Measurements from ENCODE around the gene NDUFS8. TPM values are rescaled to one million over a fixed set of nuclear protein-coding genes. Genes with fewer than 3 reads are reported as not detected.

The NDUFS8 gene
- total and polyA plus RNA-seq, 2 of the 13 experiments (the other 11 are each of a cell fraction or from before 2014, with no cell fraction given), result 96.7 to 158 TPM

DNA sequence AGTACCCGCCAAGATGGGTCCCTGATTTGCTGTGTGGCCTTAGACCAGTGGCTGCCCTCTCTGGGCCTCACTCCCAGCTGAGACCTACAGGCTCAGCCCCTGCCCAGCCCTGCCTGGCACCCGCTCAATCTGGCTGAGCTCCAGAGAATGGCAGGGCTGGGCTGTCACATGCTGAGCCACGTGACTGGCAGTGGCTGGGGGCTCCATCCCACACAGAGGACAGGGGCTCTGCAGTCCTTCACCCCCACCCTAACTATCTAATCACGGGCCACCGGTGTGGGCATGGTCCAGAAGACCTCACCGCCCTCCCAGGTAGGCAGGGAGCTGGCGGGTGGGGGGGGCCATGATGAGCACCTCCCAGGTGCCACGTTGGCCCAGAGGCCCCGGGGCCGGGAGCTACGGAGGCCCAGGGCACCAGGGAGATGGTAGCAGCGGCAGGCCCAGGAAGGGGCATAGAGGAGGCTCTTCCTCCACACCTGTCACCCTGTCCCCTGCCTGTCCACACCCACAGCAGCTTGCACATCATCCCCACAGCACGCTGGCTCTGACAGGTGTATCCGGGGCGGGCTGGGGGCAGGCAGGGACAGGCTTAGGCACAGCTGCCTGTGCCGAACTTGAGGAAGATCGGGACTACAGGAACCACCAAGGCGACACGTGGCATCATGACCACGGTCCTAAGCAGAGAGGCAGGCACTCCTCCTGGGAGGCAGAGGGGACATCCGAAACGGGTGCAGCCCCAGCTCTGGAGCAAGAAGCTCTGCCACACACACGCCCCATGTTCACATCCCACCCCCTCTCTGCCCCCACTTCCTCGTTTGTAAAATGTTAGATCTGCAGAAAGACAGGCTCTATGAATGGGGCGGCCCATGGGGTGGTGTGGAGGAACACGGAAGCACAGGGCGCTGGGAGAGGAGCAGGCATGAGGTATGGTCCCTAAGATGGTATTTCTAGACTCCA, 21.8 kb upstream of the NDUFS8 start (continued):
- TF ChIP-seq, protein P1, sequence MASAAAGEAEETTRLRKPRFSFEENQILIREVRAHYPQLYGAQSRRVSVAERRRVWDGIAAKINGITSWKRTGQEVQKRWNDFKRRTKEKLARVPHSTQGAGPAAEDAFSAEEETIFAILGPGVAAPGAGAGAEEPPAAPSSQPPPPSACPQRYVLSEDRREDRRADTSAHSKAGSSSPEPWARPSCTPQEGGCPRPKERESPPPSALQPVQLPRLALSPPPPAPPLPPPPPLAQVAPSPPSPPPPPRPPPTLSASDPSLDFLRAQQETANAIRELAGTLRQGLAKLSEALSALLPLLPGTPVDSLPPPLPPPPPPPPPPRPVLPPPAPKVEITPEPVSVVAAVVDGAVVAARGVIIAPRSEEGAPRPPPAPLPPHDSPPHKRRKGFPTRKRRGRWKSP (CRISPR knock-in tag; IDR thresholded peaks at IDR 0.05), result no peak
- TF ChIP-seq MLLT10 (CRISPR knock-in tag; IDR thresholded peaks at IDR 0.05) (no peak), SRSF9 (IDR thresholded peaks at IDR 0.05; ENCODE audit: borderline replicate concordance, insufficient read depth, low read depth, low read length, poor library complexity, severe bottlenecking) (no peak), ZBTB38 (CRISPR knock-in tag; IDR thresholded peaks at IDR 0.05) (peak; percentile 25; the same call in 1 of the 2 replicates), ZNF883 (CRISPR knock-in tag; IDR thresholded peaks at IDR 0.05; ENCODE audit: not compliant biosample characterization) (no peak), ZNF563 (CRISPR knock-in tag; IDR thresholded peaks at IDR 0.05) (no peak), BRCA1 (CRISPR knock-in tag; IDR thresholded peaks at IDR 0.05) (no peak), PHF21A (CRISPR knock-in tag; IDR thresholded peaks at IDR 0.05) (no peak), ZC3H13 (CRISPR knock-in tag; IDR thresholded peaks at IDR 0.05) (0 out of 2 replicates have a peak, but pooled peaks have one; percentile 18), ZNF768 (CRISPR knock-in tag; IDR thresholded peaks at IDR 0.05) (peak; percentile 100), U2AF1 (optimal IDR thresholded peaks at IDR 0.05; ENCODE audit: low read depth, low read length) (no peak)
- TF ChIP-seq, protein P2, sequence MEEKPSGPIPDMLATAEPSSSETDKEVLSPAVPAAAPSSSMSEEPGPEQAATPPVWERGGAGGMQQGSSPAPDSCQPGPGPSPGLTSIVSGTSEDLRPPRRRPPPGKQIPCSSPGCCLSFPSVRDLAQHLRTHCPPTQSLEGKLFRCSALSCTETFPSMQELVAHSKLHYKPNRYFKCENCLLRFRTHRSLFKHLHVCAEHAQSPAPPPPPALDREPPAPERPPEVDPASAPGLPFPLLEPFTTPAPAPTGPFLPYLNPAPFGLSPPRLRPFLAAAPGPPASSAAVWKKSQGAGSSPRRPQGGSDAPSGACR (CRISPR knock-in tag; IDR thresholded peaks at IDR 0.05), result no peak
- TF ChIP-seq, protein P3, sequence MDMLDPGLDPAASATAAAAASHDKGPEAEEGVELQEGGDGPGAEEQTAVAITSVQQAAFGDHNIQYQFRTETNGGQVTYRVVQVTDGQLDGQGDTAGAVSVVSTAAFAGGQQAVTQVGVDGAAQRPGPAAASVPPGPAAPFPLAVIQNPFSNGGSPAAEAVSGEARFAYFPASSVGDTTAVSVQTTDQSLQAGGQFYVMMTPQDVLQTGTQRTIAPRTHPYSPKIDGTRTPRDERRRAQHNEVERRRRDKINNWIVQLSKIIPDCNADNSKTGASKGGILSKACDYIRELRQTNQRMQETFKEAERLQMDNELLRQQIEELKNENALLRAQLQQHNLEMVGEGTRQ (IDR thresholded peaks at IDR 0.05; ENCODE audit: low read depth, low read length), result peak; percentile 62; the same call in 1 of the 2 replicates
- TF ChIP-seq, protein P3 (CRISPR knock-in tag; IDR thresholded peaks at IDR 0.05; ENCODE audit: borderline replicate concordance), result no peak
- TF ChIP-seq, protein P4, sequence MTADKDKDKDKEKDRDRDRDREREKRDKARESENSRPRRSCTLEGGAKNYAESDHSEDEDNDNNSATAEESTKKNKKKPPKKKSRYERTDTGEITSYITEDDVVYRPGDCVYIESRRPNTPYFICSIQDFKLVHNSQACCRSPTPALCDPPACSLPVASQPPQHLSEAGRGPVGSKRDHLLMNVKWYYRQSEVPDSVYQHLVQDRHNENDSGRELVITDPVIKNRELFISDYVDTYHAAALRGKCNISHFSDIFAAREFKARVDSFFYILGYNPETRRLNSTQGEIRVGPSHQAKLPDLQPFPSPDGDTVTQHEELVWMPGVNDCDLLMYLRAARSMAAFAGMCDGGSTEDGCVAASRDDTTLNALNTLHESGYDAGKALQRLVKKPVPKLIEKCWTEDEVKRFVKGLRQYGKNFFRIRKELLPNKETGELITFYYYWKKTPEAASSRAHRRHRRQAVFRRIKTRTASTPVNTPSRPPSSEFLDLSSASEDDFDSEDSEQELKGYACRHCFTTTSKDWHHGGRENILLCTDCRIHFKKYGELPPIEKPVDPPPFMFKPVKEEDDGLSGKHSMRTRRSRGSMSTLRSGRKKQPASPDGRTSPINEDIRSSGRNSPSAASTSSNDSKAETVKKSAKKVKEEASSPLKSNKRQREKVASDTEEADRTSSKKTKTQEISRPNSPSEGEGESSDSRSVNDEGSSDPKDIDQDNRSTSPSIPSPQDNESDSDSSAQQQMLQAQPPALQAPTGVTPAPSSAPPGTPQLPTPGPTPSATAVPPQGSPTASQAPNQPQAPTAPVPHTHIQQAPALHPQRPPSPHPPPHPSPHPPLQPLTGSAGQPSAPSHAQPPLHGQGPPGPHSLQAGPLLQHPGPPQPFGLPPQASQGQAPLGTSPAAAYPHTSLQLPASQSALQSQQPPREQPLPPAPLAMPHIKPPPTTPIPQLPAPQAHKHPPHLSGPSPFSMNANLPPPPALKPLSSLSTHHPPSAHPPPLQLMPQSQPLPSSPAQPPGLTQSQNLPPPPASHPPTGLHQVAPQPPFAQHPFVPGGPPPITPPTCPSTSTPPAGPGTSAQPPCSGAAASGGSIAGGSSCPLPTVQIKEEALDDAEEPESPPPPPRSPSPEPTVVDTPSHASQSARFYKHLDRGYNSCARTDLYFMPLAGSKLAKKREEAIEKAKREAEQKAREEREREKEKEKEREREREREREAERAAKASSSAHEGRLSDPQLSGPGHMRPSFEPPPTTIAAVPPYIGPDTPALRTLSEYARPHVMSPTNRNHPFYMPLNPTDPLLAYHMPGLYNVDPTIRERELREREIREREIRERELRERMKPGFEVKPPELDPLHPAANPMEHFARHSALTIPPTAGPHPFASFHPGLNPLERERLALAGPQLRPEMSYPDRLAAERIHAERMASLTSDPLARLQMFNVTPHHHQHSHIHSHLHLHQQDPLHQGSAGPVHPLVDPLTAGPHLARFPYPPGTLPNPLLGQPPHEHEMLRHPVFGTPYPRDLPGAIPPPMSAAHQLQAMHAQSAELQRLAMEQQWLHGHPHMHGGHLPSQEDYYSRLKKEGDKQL (CRISPR knock-in tag; IDR thresholded peaks at IDR 0.05; ENCODE audit: low read depth), result no peak
